Measurements from ENCODE around the gene METTL1. TPM values are rescaled to one million over a fixed set of nuclear protein-coding genes. Genes with fewer than 3 reads are reported as not detected.

The METTL1 gene
- total and polyA plus RNA-seq, 4 donors: 2.8 to 11.2 (median 7.1) TPM

GRCh38 chr12:57777911-57778310 is 6.0 kb upstream of the METTL1 start:
- Histone ChIP-seq H3K4me1 (ENCODE audit: control insufficient read depth in 4 of 4, insufficient read depth in 4 of 4, low read length in 3 of 4) (peaks cover 0 to 9% (median 5%) of the 10 kb centered on the region in 4 donors), H3K9ac (ENCODE audit: low read depth in 1 of 2, low read length in 2 of 2) (no peak overlapping the region), H3K9me3 (ENCODE audit: control insufficient read depth in 4 of 4, low read length in 3 of 4) (no peaks in the 10 kb centered on the region), H3K27ac (ENCODE audit: low read depth in 1 of 2, low read length in 2 of 2) (no peak overlapping the region), H3K36me3 (ENCODE audit: control insufficient read depth in 4 of 4, insufficient read depth in 3 of 4, low read depth in 1 of 4, low read length in 3 of 4) (peaks cover 0 to 3% (median 0%) of the 10 kb centered on the region in 4 donors), H3K27me3 (ENCODE audit: control insufficient read depth in 4 of 4, insufficient read depth in 4 of 4, low read length in 3 of 4) (no peaks in the 10 kb centered on the region), H3K4me3 (ENCODE audit: low read depth in 1 of 3, low read length in 3 of 3) (no peak overlapping the region)
- no peak for TF ChIP-seq YY1 (IDR thresholded peaks at IDR 0.05)
- no peak for TF ChIP-seq MAX (IDR thresholded peaks at IDR 0.05)
- no peak for TF ChIP-seq JUND (IDR thresholded peaks at IDR 0.05)
- TF ChIP-seq SP1 (IDR thresholded peaks at IDR 0.05): no peak
- no peak for TF ChIP-seq TAF1 (conservative IDR thresholded peaks at IDR 0.05)
- no peak for TF ChIP-seq EGR1 (IDR thresholded peaks at IDR 0.05; ENCODE audit: low read depth in 2 of 2)
- TF ChIP-seq FOXA1 (IDR thresholded peaks at IDR 0.05): no peak
- TF ChIP-seq, protein P1, sequence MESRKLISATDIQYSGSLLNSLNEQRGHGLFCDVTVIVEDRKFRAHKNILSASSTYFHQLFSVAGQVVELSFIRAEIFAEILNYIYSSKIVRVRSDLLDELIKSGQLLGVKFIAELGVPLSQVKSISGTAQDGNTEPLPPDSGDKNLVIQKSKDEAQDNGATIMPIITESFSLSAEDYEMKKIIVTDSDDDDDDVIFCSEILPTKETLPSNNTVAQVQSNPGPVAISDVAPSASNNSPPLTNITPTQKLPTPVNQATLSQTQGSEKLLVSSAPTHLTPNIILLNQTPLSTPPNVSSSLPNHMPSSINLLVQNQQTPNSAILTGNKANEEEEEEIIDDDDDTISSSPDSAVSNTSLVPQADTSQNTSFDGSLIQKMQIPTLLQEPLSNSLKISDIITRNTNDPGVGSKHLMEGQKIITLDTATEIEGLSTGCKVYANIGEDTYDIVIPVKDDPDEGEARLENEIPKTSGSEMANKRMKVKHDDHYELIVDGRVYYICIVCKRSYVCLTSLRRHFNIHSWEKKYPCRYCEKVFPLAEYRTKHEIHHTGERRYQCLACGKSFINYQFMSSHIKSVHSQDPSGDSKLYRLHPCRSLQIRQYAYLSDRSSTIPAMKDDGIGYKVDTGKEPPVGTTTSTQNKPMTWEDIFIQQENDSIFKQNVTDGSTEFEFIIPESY (IDR thresholded peaks at IDR 0.05): no peak
- no peak for TF ChIP-seq NR2F2 (IDR thresholded peaks at IDR 0.05)
- DNase-seq (ENCODE audit: low spot score): no peak
- 98% methylated on average over 7 of the region's 7 CpGs for WGBS

GRCh38 chr12:57777367-57777766 is 5.5 kb upstream of the METTL1 start:
- Histone ChIP-seq H3K9me3 (ENCODE audit: control insufficient read depth in 4 of 4, low read length in 3 of 4) (no peaks in the 10 kb centered on the region), H3K4me1 (ENCODE audit: control insufficient read depth in 4 of 4, insufficient read depth in 4 of 4, low read length in 3 of 4) (peaks cover 0 to 10% (median 6%) of the 10 kb centered on the region in 4 donors), H3K27ac (ENCODE audit: low read depth in 1 of 2, low read length in 2 of 2) (no peak overlapping the region), H3K4me3 (ENCODE audit: low read depth in 1 of 3, low read length in 3 of 3) (no peak overlapping the region), H3K27me3 (ENCODE audit: control insufficient read depth in 4 of 4, insufficient read depth in 4 of 4, low read length in 3 of 4) (no peaks in the 10 kb centered on the region), H3K36me3 (ENCODE audit: control insufficient read depth in 4 of 4, insufficient read depth in 3 of 4, low read depth in 1 of 4, low read length in 3 of 4) (peaks cover 0 to 3% (median 0%) of the 10 kb centered on the region in 4 donors), H3K9ac (ENCODE audit: low read depth in 1 of 2, low read length in 2 of 2) (no peak overlapping the region)
- DNase-seq (ENCODE audit: low spot score): no peak
- WGBS: 96% methylated on average over 7 of the region's 7 CpGs
- TF ChIP-seq SP1 (IDR thresholded peaks at IDR 0.05) (no peak), FOXA2 (IDR thresholded peaks at IDR 0.05) (no peak), EGR1 (IDR thresholded peaks at IDR 0.05; ENCODE audit: low read depth in 2 of 2) (no peak), YY1 (IDR thresholded peaks at IDR 0.05) (no peak), FOXA1 (IDR thresholded peaks at IDR 0.05) (no peak), TAF1 (conservative IDR thresholded peaks at IDR 0.05) (no peak), NR2F2 (IDR thresholded peaks at IDR 0.05) (no peak)
- TF ChIP-seq, protein P1 (IDR thresholded peaks at IDR 0.05): no peak

DNA sequence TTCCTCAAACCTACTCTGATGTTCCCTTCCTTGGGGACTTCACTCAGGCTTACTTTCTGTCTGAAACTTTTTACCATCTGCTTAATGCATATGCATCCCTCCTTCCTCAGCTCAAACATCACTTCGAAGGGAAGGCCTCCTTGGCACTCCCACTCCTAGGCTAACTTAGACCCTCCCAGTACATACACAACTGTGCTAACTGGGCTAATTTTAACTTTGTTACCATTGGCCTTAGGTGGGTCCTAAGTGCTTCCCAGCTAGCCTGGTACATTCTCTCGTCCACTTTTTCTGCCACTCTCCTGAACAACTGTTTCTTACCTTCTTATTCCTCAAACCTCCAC is 4.3 kb upstream of the METTL1 start:
- no peak for DNase-seq (ENCODE audit: low spot score)
- Histone ChIP-seq H3K27ac (ENCODE audit: low read depth in 1 of 2, low read length in 2 of 2) (no peak overlapping the region), H3K9me3 (ENCODE audit: control insufficient read depth in 4 of 4, low read length in 3 of 4) (no peaks in the 10 kb centered on the region), H3K4me1 (ENCODE audit: control insufficient read depth in 4 of 4, insufficient read depth in 4 of 4, low read length in 3 of 4) (peaks cover 2 to 10% (median 8%) of the 10 kb centered on the region in 4 donors), H3K9ac (ENCODE audit: low read depth in 1 of 2, low read length in 2 of 2) (no peak overlapping the region), H3K36me3 (ENCODE audit: control insufficient read depth in 4 of 4, insufficient read depth in 3 of 4, low read depth in 1 of 4, low read length in 3 of 4) (peaks cover 0 to 3% (median 0%) of the 10 kb centered on the region in 4 donors), H3K27me3 (ENCODE audit: control insufficient read depth in 4 of 4, insufficient read depth in 4 of 4, low read length in 3 of 4) (no peaks in the 10 kb centered on the region), H3K4me3 (ENCODE audit: low read depth in 1 of 3, low read length in 3 of 3) (no peak overlapping the region)
- WGBS: 92% methylated on average over 2 of the region's 2 CpGs
- TF ChIP-seq RAD21 (IDR thresholded peaks at IDR 0.05) (no peak), RXRA (IDR thresholded peaks at IDR 0.05) (no peak), TAF1 (conservative IDR thresholded peaks at IDR 0.05) (no peak), REST (IDR thresholded peaks at IDR 0.05) (no peak), HNF4A (conservative IDR thresholded peaks at IDR 0.05) (no peak), SP1 (IDR thresholded peaks at IDR 0.05) (no peak), YY1 (IDR thresholded peaks at IDR 0.05) (no peak), GABPA (IDR thresholded peaks at IDR 0.05 in 1 of 2, conservative IDR thresholded peaks at IDR 0.05 in 1 of 2) (no peak), JUND (IDR thresholded peaks at IDR 0.05) (no peak), HNF4G (IDR thresholded peaks at IDR 0.05) (no peak), NR2F2 (IDR thresholded peaks at IDR 0.05) (no peak)
- TF ChIP-seq, protein P2, sequence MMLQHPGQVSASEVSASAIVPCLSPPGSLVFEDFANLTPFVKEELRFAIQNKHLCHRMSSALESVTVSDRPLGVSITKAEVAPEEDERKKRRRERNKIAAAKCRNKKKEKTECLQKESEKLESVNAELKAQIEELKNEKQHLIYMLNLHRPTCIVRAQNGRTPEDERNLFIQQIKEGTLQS (IDR thresholded peaks at IDR 0.05): no peak
- TF ChIP-seq, protein P1 (IDR thresholded peaks at IDR 0.05): no peak
